HUES6 (cell line): ENCODE results near the gene OGFOD2.

ENCODE experiments used
- H3K27ac ChIP-seq: 2 replicates; pipeline ENCODE4 v1.7.0; 2013; ENCODE audit warnings: low read depth, mild to moderate bottlenecking, low read length, inconsistent platforms
- H3K27me3 ChIP-seq: 2 replicates; pipeline ENCODE4 v1.6.1; 2013; ENCODE audit warnings: low read length; ENCODE audit not compliant: control insufficient read depth, insufficient read depth
- H3K36me3 ChIP-seq: 2 replicates; pipeline ENCODE4 v1.6.1; 2013; ENCODE audit warnings: low read length; ENCODE audit not compliant: control insufficient read depth, insufficient read depth
- H3K4me1 ChIP-seq: 2 replicates; pipeline ENCODE4 v1.6.1; 2013; ENCODE audit warnings: low read length; ENCODE audit not compliant: control insufficient read depth, insufficient read depth
- H3K4me3 ChIP-seq: 2 replicates; pipeline ENCODE4 v1.5.1; 2013; ENCODE audit warnings: low read depth, low read length
- H3K9ac ChIP-seq: one replicate; pipeline ENCODE4 v1.6.1; 2013; ENCODE audit warnings: mild to moderate bottlenecking, low read length
- H3K9me3 ChIP-seq: 2 replicates; pipeline ENCODE4 v1.6.1; 2013; ENCODE audit warnings: low read depth, low read length; ENCODE audit not compliant: control insufficient read depth, insufficient read depth

OGFOD2 gene

GRCh38 chr12:123028475-123028874 lies 53.4 kb downstream of the OGFOD2 start:
- no peak overlapping the region for H3K4me3 ChIP-seq
- peaks cover 2% of the 10 kb centered on the region; the same call in 1 of the 2 replicates for H3K36me3 ChIP-seq
- no peaks in the 10 kb centered on the region for H3K9me3 ChIP-seq
- 0 out of 2 replicates have a peak, but pooled peaks cover 4% of the 10 kb centered on the region for H3K4me1 ChIP-seq
- H3K9ac ChIP-seq: no peak overlapping the region
- no peak overlapping the region for H3K27ac ChIP-seq
- no peaks in the 10 kb centered on the region for H3K27me3 ChIP-seq

GRCh38 chr12:123029550-123029949 lies 54.5 kb downstream of the OGFOD2 start:
- Histone ChIP-seq H3K9me3 (no peaks in the 10 kb centered on the region), H3K27ac (no peak overlapping the region), H3K4me1 (0 out of 2 replicates have a peak, but pooled peaks cover 4% of the 10 kb centered on the region), H3K9ac (no peak overlapping the region), H3K4me3 (no peak overlapping the region), H3K36me3 (peaks cover 3% of the 10 kb centered on the region; the same call in 1 of the 2 replicates), H3K27me3 (no peaks in the 10 kb centered on the region)
